GM04504 (cell line): Measurements from ENCODE around the gene TM9SF3.

ENCODE experiments used
- DNase-seq: peaks from one replicate; pipeline ENCODE4 v3.0.0-alpha.2; 2012; ENCODE audit warnings: low read depth

Gene TM9SF3

DNA sequence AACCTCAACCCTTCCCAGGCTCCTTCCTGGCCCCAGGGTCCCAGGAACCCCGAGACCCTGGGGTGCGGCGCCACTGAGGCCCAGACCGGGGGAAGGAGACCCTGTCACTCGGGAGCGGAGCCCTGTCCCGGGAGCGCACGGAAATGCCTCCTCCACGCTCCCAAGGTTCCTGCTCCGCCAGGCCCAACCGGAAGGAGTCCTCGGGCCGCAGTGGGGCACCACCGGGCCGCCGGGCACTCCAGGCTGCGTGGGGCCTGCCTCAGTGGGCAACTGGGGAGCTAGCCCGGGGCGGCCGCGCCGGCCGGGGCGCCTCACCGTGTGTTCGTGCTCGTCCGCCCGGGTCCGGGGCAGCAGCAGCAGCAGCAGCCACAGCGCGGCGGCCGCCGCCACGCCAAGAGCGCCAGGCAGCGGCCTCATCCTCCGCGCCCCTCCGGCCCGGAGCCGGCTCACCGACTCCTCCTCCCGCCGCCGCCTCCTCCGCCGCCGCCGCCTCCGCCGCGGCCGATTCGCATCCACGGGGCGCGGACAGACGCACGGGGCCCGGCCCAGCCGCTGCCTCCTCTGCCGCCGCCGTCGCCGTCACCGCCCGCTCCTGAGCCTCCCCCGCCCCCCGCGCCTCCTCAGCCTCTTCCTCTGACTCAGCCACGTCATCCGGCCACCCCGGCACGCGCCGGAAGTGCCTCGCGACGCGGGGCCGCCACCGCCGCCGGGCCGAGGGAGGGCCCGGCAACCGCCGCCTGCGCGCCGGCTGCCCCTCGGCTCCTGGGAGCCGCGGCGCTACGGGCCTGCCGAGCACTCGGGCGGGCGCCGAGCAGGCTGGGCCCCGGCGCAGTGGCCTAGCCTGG is at the start of gene TM9SF3:
Gene TM9SF3, minus strand, starts transcription at position 594 of the 845 bp plus-strand sequence. Its CDS starts 177 bp downstream, at position 417.
- DNase-seq, result peak; percentile 71

DNA sequence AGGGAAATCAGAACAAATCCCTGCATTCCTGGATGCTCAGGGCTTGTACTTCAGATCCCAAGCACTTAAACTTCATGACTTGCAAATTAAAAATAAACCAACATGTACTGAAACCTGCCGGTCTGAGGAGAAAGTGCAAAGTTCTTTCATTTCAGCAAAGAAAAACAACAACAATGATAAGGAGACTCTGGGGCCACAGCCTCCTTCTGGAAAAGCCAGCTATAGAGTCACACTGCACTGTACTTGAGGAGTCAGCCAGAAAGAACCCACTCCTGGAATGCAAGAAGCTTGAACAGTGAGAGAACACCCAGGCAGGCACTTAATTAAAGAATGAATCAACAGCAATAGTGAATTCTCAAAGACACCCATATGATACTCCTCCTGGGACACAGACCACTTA is 49.7 kb upstream of the TM9SF3 start:
- DNase-seq, result no peak

DNA sequence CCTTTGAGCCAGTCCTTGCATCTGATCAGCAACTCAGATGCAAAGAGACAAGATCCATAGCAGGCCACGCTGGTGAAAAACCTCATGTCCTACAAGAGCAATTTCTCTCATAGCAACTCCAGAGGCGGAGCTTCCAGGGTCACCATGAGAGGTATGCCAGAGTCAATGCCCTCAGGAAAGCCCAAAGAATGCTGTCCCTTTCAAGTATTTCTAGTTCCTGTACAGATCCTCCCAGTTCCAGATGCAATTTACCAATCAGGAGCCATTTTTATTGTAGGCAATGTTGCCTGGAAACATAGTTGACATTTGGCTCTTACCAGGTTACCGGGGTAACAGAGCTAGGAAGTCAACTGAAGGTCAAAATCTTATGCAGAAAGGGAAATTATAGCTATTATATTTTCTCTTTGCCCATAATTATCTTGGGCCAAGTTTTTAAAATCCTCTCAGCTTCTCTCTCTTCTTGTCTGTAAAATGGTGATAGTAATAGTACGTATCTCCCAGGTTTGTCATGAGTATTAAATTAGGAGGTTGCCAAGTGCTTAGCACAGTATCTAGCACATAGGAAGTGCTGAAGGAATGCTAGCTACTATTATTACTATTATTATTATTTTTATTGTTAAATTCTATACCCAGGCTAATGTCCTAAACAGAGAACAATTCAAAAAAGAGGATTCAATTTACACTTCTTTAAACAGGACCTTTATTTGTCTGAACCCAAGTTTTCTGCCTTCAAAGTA is 46.3 kb upstream of the TM9SF3 start:
- DNase-seq, result no peak

- no peak for DNase-seq
Observed at GRCh38 chr10:96627292-96627691, 40.5 kb upstream of the TM9SF3 start.

- DNase-seq, result no peak
Observed at GRCh38 chr10:96626795-96627194, 40.0 kb upstream of the TM9SF3 start.

- DNase-seq, result no peak
Observed at GRCh38 chr10:96625173-96625572, 38.4 kb upstream of the TM9SF3 start.

DNA sequence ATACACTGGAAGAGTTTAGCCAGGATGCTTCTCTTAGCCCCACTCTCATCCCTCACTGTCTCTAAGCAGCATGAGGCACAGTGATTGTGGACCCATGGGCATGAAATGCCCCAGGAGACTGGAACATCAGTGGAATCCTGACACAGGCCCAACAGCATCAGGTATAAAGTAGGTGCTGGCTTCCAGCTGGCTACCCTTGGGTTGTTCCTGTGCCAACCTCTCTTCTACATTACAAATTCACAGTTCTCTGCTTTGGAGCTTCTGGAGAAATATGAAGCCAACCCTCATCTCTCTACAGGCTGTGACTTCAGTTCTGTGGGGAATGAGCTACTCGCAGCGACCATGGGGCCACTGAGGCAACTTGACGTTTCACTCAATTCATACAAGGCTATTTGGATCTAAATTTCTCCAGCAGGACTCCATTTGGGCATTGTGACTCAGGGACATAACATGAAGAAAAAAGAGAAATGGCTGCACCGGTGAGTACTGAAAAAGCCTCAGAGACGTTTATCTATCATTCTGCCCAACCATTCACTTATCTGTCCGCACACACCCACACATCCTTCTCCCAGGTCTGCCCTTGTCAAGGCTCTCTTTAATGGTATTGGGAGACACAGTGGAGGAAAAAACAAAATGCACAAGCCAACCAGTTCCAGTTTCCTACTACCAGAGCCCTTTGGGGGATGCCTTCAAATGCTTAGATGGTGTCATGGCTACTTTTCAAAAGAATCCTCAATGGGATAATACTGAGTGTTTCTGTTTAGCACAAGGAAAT is 35.4 kb upstream of the TM9SF3 start:
- DNase-seq, result no peak

DNA sequence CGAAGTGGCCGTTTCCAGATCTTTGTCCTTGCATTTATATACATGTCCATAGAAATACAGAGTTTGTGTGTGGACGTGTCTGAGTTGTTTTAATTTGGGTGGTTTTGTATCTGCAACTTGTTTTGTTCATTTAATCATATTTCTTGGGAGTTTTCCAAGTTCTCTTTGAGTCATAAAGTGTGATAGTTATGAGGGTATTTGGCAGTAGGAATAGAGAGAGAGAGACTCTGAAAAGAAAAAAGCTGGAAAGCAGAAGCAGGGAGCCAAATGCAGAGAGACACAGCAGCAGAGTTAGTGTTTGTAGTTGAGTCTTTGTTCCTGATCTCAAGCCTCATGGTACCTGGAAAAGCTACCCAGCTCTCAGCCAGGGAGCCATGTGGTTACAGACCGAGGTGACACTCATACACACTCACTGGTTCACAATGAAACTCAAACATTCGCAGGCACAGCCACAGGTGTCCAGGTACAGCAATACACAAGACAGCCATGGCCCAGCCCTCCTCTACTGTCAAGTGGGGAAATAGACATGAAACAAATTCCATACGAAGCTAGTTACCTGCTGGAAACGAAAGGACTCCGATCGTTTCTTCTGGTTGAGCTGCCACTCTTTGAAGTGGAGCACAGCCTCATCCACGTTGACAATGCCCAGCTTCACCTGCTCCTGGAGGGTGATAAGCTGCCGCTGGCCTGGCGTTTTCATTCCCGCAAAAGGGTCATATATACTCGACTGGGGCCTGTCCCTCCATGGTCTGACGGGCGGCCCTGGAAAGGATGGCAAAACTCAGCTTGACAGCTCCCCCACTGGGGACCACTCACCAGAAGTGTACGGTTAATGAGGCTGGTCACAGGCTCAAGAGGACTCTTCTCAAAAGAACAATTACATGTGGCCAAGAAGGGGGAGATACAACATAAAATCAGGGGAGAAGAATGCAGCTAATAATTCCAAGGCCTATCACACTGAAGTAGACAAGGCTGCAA is 33.3 kb upstream of the TM9SF3 start:
- no peak for DNase-seq

DNA sequence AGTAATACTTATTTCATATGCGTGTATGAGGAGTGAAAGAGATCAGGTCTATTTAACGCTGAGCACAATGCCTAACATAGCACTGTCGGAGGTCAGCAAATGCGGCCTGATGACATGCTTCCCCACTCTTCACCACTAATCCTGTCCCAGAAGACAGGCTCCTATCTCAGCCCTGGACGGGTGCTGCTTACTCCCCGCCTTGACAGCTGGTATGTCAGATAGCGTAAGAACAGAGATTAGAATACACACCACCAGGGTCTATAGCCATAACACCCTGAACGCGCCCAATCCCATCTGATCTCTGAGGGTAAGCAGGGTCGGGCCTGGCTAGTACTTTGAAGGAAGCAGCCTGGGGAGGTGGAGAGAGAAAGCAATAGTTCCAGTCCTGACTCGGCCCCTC is 32.3 kb upstream of the TM9SF3 start:
- DNase-seq, result no peak

- no peak for DNase-seq
Observed at GRCh38 chr10:96618653-96619052, 31.8 kb upstream of the TM9SF3 start.

GRCh38 chr10:96616961-96617360 is 30.1 kb upstream of the TM9SF3 start:
- no peak for DNase-seq

DNA sequence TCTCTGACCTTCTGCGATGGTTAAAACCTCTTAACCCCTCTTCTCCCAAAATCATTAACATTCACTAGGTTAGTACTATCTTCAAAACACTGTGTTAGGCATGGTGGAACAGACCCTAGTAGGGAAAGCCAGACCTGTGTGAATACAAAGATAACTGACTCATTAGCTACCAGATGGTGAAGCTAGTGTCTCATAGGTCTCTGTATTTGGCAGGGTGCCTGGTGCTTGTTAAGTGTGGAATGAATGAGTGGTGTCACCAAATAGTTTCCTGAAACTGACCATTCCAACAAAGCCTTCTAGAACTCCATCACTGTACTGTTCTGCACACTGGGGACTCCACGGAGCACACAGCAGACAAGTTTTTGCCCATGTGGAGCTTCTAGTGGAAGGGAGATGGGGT is 27.7 kb upstream of the TM9SF3 start:
- DNase-seq, result peak; percentile 92

GRCh38 chr10:96613576-96613975 is 26.8 kb upstream of the TM9SF3 start:
- no peak for DNase-seq

GRCh38 chr10:96612055-96612830 is 25.4 kb upstream of the TM9SF3 start:
- DNase-seq, result no peak

DNA sequence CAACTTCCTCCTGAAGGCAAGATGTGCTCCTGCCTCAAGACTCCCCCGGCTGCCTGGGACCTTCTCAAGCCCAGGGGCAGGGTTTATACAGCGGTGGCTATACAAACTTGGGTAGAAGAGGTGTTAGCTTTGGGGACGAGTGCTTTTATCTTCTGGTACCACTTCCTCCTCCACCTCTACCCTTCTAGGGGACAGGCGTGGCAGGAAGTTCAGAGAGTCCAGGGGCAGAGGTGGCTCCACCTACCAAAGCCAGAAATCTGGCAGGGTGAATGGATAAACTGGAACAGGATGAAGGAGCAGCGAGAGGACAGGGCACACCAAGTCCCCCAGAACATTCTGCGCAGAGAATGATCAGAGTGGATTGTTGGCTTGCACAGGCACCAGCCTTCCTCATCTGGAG is 24.0 kb upstream of the TM9SF3 start:
- no peak for DNase-seq

GRCh38 chr10:96609510-96609909 is 22.7 kb upstream of the TM9SF3 start:
- no peak for DNase-seq

GRCh38 chr10:96608805-96609204 is 22.0 kb upstream of the TM9SF3 start:
- DNase-seq, result no peak

GRCh38 chr10:96608262-96608661 is 21.4 kb upstream of the TM9SF3 start:
- no peak for DNase-seq

- no peak for DNase-seq
Observed at GRCh38 chr10:96606946-96607345, 20.1 kb upstream of the TM9SF3 start.

DNA sequence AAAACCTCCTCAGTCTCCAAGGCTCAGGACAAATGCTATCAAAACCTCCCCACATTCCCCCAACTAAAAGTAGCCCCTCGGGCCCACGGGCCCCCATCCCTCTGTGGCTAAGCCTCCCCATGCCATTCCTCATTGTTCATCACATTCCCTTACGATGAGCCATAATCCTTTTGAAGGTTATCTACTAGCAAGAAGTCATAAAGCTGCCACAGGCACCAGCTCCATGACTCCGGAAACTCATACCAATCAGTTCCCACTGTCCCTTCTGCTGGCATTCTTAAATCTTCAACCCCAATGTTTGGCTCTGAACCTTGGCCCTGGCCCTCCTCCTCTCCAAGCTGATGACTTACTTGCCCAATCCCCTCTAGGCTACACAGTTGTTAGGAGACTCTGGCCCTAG is 19.4 kb upstream of the TM9SF3 start:
- DNase-seq, result no peak

DNA sequence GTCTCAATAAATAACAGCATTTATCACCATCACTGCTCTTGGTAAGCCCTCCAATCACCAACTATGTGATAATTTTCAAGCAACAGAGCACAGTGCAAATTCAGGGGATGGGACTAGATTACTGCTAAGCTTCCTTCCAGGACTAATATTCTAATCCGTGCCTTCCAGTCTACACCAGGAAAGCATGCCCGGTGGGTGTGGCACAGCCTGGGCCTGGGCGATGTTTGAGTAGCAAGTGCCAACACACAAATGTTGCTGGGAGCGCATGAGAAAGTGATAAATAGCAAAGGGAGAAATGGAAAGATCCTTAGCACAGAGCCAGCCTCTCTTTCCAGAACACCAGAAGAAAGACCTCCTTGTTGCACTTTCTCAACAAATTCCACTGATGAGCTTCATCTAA is 13.5 kb upstream of the TM9SF3 start:
- no peak for DNase-seq
